Endothelial cell of umbilical vein (primary cell): ENCODE measurements around the gene LITAFD. TPM values are rescaled to one million over a fixed set of nuclear protein-coding genes. Genes with fewer than 3 reads are reported as not detected.
"Not testable (repeated sequence)": the region's sequence is repeated elsewhere in the genome, so short reads cannot be mapped to it uniquely, and the experiment has no call there.

Experiments used
- BruUV-seq: library from RNA; stranded (reverse); fragments of 400-500 nt; replicated peaks from 2 replicates; lab custom pipeline; 2021; lab: Mats Ljungman, UMichigan
- CTCF ChIA-PET: fragments of 300-600, 350-600 bp; sonication (Branson Sonifier 250); formaldehyde crosslinking; loops from one replicate; lab custom pipeline; 2021; ENCODE audit warnings: antibody characterized with exemption, inconsistent platforms; lab: Charles Lee
- POLR2A ChIA-PET: fragments of 300-600, 350-600 bp; sonication (Branson Sonifier 250); formaldehyde crosslinking; loops from one replicate; lab custom pipeline; 2021; ENCODE audit warnings: antibody characterized with exemption, inconsistent platforms; lab: Charles Lee
- DNase-seq: peaks from one replicate; pipeline ENCODE4 v3.0.0-alpha.2; 2011; ENCODE audit warnings: low read depth, low spot score
- FAIRE-seq: peaks from 2 replicates; lab custom pipeline; 2011; peaks lifted over from hg19 to GRCh38; lab: Jason Lieb, UNC
- H2AFZ ChIP-seq: 2 replicates; pipeline ENCODE4 v1.6.0; 2012; ENCODE audit warnings: low read depth, low read length, control low read depth, inconsistent platforms
- H3K27ac ChIP-seq: 2 replicates; pipeline ENCODE4 v1.5.1; 2011; ENCODE audit warnings: low read depth, mild to moderate bottlenecking, control low read depth, low read length, moderate library complexity; ENCODE audit not compliant: insufficient read depth
- H3K27me3 ChIP-seq, 2 experiments: 2 replicates each; pipeline versions ENCODE4 v1.6.0 to v1.6.1; 2011; ENCODE audit warnings: low read length in 2 of 2, mixed read lengths in 1 of 2; ENCODE audit not compliant: control insufficient read depth in 2 of 2, insufficient read depth in 2 of 2
- H3K36me3 ChIP-seq, 2 experiments: 2 replicates in 1 of 2; 3 replicates in 1 of 2; pipeline ENCODE4 v1.5.1; 2011; ENCODE audit warnings: low read length in 2 of 2, mild to moderate bottlenecking in 1 of 2, moderate library complexity in 1 of 2; ENCODE audit not compliant: control insufficient read depth in 2 of 2, insufficient read depth in 2 of 2; ENCODE audit errors: extremely low read depth in 1 of 2
- H3K4me1 ChIP-seq: 3 replicates; pipeline ENCODE4 v1.5.1; 2011; ENCODE audit warnings: mild to moderate bottlenecking, low read length; ENCODE audit not compliant: control insufficient read depth, insufficient read depth; ENCODE audit errors: extremely low read depth
- H3K4me2 ChIP-seq: 2 replicates; pipeline ENCODE4 v1.6.1; 2011; ENCODE audit warnings: low read length, control low read depth, mixed read lengths; ENCODE audit not compliant: insufficient read depth
- H3K4me3 ChIP-seq, 3 experiments: fragments of 200-600 bp in 1 of 3; sonication (generic), shearing (Covaris generic) in 1 of 3; replicated peaks in 1 of 3; 2 replicates each; pipeline ENCODE4 v1.5.1; 2011 to 2016; ENCODE audit warnings: control low read depth in 3 of 3, low read length in 3 of 3, mild to moderate bottlenecking in 2 of 3, inconsistent platforms in 1 of 3, low read depth in 1 of 3, moderate library complexity in 1 of 3; ENCODE audit not compliant: insufficient read depth in 1 of 3
- H3K79me2 ChIP-seq: 2 replicates; pipeline ENCODE4 v1.6.0; 2012; ENCODE audit warnings: low read length, inconsistent platforms; ENCODE audit not compliant: control insufficient read depth, insufficient read depth
- H3K9ac ChIP-seq: replicated peaks from 2 replicates; pipeline ENCODE3; 2011; ENCODE audit warnings: low read length, control low read depth; ENCODE audit not compliant: insufficient read depth; ENCODE audit errors: extremely low read depth
- H3K9me1 ChIP-seq: replicated peaks from 3 replicates; pipeline ENCODE4 v1.6.0; 2011; ENCODE audit warnings: mild to moderate bottlenecking, low read length; ENCODE audit not compliant: control insufficient read depth, insufficient read depth; ENCODE audit errors: extremely low read depth
- H3K9me3 ChIP-seq: replicated peaks from 2 replicates; pipeline ENCODE4 v1.5.1; 2012; ENCODE audit warnings: low read length, inconsistent platforms; ENCODE audit not compliant: control insufficient read depth, insufficient read depth
- H4K20me1 ChIP-seq: replicated peaks from 2 replicates; pipeline ENCODE3; 2011; ENCODE audit warnings: mild to moderate bottlenecking, low read length; ENCODE audit not compliant: control insufficient read depth, insufficient read depth; ENCODE audit errors: extremely low read depth
- EZH2 ChIP-seq: IDR thresholded peaks from 2 replicates; pipeline ENCODE4 v1.6.1; 2012; ENCODE audit warnings: borderline replicate concordance, low read depth, mild to moderate bottlenecking, moderate library complexity, low read length, inconsistent platforms; ENCODE audit not compliant: severe bottlenecking
- FOS ChIP-seq: IDR thresholded peaks from 2 replicates; pipeline ENCODE4 v1.6.1; 2011; ENCODE audit warnings: mild to moderate bottlenecking, low read length, moderate library complexity, borderline replicate concordance; ENCODE audit not compliant: insufficient read depth
- GATA2 ChIP-seq: IDR thresholded peaks from 2 replicates; pipeline ENCODE4 v1.7.0; 2011; ENCODE audit warnings: low read depth, mild to moderate bottlenecking, moderate library complexity, mixed read lengths, low read length; ENCODE audit not compliant: insufficient read length, insufficient read depth
- JUN ChIP-seq: IDR thresholded peaks from 2 replicates; pipeline ENCODE4 v1.6.1; 2011; ENCODE audit warnings: borderline replicate concordance, low read depth; ENCODE audit not compliant: insufficient read length, insufficient read depth
- MYC ChIP-seq: IDR thresholded peaks from one replicate; pipeline ENCODE4 v1.6.1; 2011; ENCODE audit warnings: mild to moderate bottlenecking, low read depth, low read length
- POLR2A ChIP-seq: IDR thresholded peaks from 2 replicates; pipeline ENCODE4 v1.6.1; 2012; ENCODE audit warnings: low read depth, mild to moderate bottlenecking, control low read depth, low read length
- POLR2AphosphoS5 ChIP-seq: IDR thresholded peaks from 2 replicates; pipeline ENCODE4 v1.6.1; 2012; ENCODE audit warnings: low read depth, mild to moderate bottlenecking, control low read depth, low read length, moderate library complexity; ENCODE audit not compliant: insufficient read depth
- dilution Hi-C: fragments of 300-500 bp; cut with MboI; formaldehyde crosslinking; loops from one replicate; pipeline ENCODE4 v1.15.0; 2019; ENCODE audit warnings: low sequenced_read_pairs; ENCODE audit not compliant: extremely low pct_ligation_motif_present
- intact Hi-C: fragments of 100-400 bp; cut with micrococcal nuclease; formaldehyde crosslinking; loops from one replicate; pipeline ENCODE4 v1.10.0; 2022
- polyA plus RNA-seq, 4 experiments: library from polyadenylated mRNA; depleted of rRNA in 3 of 4; stranded (reverse) in 3 of 4; unstranded in 1 of 4; fragments of >200 nt; gene quantifications; 2 replicates each; pipeline versions ENCODE4 v1.2.1 to v1.2.3, GENCODE V29; 2011 to 2012; ENCODE audit warnings: missing spikeins in 1 of 4
- total RNA-seq: library from RNA; stranded (reverse); gene quantifications from 2 replicates; pipeline ENCODE4 v1.2.3, GENCODE V29; 2021
- TF ChIP-seq, protein P1 (sequence below): IDR thresholded peaks from 2 replicates; pipeline ENCODE4 v1.6.1; 2011; ENCODE audit not compliant: insufficient read depth, insufficient read length
- TF ChIP-seq, protein P2 (sequence below), 2 donors: IDR thresholded peaks; 1 replicate in 1 of 2; 2 replicates in 1 of 2; pipeline ENCODE4 v1.5.1; 2011; ENCODE audit warnings: low read length in 2 of 2, mild to moderate bottlenecking in 2 of 2, moderate library complexity in 2 of 2, control low read depth in 1 of 2, inconsistent platforms in 1 of 2, low read depth in 1 of 2; ENCODE audit not compliant: insufficient read depth in 1 of 2; ENCODE audit errors: extremely low read depth in 1 of 2

Gene LITAFD
- total and polyA plus RNA-seq, 2 donors (not counting 3 experiments of a cell fraction or from before 2014, with no cell fraction given), result not detected

DNA sequence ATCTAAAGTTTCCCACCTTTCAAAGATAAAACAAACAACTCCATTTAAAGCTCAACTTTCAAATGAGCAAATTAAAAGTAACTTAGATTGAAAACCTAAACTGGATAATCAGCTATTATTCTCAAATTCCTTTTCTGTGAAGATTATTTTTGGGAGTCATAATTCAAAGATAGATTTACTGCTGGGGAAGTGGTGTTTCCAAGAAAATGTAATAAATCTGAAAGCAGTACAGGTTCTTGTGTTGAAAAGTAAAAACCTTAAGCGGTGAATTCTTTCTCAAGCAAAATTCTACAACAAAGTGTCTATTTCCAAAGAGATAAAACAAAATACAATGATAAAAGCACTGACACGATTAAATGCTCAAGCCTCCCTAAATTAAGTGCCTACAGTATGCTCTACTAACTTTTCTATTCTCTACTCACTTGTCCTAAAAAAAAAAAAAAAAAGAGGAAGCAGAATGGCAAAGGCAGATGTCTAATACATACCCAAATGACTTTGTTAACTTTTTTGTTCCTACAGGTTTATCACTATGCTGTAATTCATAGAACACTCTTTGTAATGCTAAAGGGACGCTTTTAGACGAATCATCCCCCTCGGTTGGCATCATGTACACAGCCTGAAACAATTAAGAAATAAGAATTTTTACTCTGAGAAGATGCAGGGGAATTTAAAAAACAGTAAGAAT lies 34.5 kb downstream of the LITAFD start:
- FAIRE-seq, result no peak
- no peak overlapping the region for H3K4me3 ChIP-seq
- H4K20me1 ChIP-seq, result peaks cover 2% of the 10 kb centered on the region
- no peak overlapping the region for H3K9ac ChIP-seq
- peaks cover 22 to 34% of the 10 kb centered on the region in 2 experiments for H3K36me3 ChIP-seq
- TF ChIP-seq, protein P1, sequence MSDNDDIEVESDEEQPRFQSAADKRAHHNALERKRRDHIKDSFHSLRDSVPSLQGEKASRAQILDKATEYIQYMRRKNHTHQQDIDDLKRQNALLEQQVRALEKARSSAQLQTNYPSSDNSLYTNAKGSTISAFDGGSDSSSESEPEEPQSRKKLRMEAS, result no peak
- TF ChIP-seq EZH2 (no peak), GATA2 (no peak), FOS (no peak), POLR2A (no peak), MYC (no peak), JUN (no peak), POLR2AphosphoS5 (no peak)
- TF ChIP-seq, protein P2, sequence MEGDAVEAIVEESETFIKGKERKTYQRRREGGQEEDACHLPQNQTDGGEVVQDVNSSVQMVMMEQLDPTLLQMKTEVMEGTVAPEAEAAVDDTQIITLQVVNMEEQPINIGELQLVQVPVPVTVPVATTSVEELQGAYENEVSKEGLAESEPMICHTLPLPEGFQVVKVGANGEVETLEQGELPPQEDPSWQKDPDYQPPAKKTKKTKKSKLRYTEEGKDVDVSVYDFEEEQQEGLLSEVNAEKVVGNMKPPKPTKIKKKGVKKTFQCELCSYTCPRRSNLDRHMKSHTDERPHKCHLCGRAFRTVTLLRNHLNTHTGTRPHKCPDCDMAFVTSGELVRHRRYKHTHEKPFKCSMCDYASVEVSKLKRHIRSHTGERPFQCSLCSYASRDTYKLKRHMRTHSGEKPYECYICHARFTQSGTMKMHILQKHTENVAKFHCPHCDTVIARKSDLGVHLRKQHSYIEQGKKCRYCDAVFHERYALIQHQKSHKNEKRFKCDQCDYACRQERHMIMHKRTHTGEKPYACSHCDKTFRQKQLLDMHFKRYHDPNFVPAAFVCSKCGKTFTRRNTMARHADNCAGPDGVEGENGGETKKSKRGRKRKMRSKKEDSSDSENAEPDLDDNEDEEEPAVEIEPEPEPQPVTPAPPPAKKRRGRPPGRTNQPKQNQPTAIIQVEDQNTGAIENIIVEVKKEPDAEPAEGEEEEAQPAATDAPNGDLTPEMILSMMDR (IDR thresholded peaks at IDR 0.05; ENCODE audit: extremely low read depth in 1 of 2, insufficient read depth in 1 of 2, low read depth in 1 of 2, low read length in 2 of 2), result no peak
- H3K27me3 ChIP-seq, result no peaks in the 10 kb centered on the region
- no peak for DNase-seq
- H3K4me2 ChIP-seq, result no peak overlapping the region
- no peaks in the 10 kb centered on the region for H3K4me1 ChIP-seq
- H3K27ac ChIP-seq, result no peak overlapping the region
- H3K9me1 ChIP-seq, result no peaks in the 10 kb centered on the region
- no peaks in the 10 kb centered on the region for H3K9me3 ChIP-seq
- intact Hi-C loops (no loop called here), dilution Hi-C loops (no loop called here)
- no TSS peak for BruUV-seq
- ChIA-PET CTCF (interaction anchor here (0.7 to 1.3 kb wide), 2 partner anchors 16 to 92 kb away, joined by 3 to 5 read pairs; no protein-coding TSS in a partner anchor), POLR2A (no interaction called here)
- H2AFZ ChIP-seq, result no peak overlapping the region
- peaks cover 20% of the 10 kb centered on the region for H3K79me2 ChIP-seq

DNA sequence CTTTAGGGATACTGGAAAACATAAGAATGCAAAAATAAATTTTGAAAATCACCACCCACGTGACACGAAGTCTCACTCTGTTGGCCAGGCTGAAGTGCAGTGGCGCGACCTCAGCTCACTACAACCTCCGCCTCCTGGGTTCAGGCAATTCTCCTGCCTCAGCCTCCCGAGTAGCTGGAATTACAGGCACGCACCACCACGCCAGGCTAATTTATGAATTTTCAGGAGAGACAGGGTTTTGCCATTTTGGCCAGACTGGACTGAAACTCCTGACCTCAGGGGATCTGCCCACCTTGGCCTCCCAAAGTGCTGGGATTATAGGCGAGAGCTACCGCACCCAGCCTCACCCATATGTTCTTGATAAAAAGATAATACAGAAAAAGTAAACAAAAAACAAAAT lies 35.2 kb downstream of the LITAFD start:
- H3K27ac ChIP-seq, H3K9me1 ChIP-seq, H3K9me3 ChIP-seq, intact Hi-C loops, H3K4me3 ChIP-seq, H3K27me3 ChIP-seq, dilution Hi-C loops, H3K4me2 ChIP-seq, H3K4me1 ChIP-seq, DNase-seq, H4K20me1 ChIP-seq, H2AFZ ChIP-seq, CTCF ChIA-PET, BruUV-seq, H3K9ac ChIP-seq, POLR2A ChIA-PET, FAIRE-seq: not testable (repeated sequence)
- peaks cover 18 to 34% of the 10 kb centered on the region in 2 experiments for H3K36me3 ChIP-seq
- peaks cover 20% of the 10 kb centered on the region for H3K79me2 ChIP-seq
